Activated T-cell treated with anti-CD3 and anti-CD28 coated beads for 48 hours (primary cell): ENCODE results near the gene FGF8.

ENCODE experiments used
- DNase-seq: peaks from one replicate; pipeline ENCODE4 v3.0.0-alpha.2; 2020; ENCODE audit warnings: low read depth

Gene FGF8

DNA sequence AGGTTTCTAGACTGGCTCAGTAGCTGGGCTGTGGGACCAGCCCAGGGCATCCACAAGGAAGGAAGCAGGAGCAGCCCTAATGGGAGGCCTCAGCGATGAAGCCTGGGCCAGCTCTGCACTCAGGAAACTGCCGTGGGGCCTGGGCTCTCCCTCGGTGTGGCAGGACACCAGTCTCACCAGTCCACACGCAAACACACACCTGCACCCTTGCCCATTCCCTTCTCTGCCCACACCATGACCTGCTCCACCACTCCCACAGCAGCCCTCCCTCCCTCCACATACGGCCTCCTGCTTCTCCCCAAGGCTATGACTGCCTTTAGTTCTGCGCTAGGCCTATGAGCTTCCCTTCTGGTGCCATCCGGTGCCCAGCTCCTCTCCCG is 7.1 kb downstream of the FGF8 start:
- DNase-seq = no peak

DNA sequence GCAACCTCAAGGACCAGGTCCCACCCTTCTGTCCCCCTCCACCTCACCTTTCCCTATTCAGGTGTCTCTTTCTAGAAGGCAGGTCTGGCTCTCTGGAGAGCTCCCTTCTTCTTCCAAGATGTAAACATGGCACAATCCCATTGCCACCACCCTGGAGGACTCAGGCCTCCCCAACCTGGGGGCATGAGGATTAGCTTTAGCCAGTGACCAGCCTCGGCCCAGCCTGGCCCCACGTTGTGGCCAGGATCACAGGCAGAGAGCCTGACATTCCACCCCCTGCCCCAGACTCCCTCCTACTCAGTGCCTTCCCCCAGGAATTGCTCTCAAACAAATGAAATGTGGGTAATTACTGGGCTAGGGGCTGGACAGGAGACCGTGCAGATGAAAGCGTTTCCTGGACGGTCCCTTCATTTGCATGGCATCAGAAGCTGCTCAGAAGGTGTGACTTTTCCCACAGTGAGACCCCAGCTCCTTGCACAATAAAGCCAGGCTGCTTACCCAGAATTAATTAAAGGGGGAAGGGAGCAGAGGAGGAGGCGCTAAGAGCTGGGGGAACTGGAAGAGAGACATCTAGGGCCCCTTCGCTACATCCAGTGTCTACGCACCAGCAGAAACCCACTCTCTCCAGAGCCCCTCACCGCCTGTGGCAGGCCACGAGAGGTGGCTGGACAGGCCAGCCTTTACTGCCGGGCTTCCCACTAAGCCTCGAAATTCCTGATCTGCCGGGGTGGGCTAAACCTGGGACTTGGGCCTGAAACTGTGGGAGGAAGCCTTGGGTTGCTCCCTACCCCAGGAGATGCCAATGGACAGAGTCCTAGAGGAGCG is 7.7 kb downstream of the FGF8 start:
- DNase-seq = no peak

DNA sequence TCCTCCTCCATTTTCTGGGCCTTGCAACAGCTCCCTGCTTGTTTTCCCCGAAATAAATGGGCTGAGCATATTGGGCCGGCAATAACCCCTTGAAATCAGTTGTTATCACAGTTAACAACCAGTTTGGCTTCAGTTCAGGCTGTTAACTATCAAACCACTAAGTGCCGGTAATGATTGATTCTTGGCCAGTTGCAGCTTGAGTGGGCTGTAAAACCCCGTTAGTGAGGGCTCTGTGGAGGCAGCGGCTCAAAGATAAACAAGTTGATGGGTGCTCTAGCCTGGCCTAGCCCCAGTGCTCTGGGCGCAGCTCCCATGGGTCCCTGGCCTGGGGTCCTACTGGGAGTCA is 8.3 kb downstream of the FGF8 start:
- DNase-seq = no peak

DNA sequence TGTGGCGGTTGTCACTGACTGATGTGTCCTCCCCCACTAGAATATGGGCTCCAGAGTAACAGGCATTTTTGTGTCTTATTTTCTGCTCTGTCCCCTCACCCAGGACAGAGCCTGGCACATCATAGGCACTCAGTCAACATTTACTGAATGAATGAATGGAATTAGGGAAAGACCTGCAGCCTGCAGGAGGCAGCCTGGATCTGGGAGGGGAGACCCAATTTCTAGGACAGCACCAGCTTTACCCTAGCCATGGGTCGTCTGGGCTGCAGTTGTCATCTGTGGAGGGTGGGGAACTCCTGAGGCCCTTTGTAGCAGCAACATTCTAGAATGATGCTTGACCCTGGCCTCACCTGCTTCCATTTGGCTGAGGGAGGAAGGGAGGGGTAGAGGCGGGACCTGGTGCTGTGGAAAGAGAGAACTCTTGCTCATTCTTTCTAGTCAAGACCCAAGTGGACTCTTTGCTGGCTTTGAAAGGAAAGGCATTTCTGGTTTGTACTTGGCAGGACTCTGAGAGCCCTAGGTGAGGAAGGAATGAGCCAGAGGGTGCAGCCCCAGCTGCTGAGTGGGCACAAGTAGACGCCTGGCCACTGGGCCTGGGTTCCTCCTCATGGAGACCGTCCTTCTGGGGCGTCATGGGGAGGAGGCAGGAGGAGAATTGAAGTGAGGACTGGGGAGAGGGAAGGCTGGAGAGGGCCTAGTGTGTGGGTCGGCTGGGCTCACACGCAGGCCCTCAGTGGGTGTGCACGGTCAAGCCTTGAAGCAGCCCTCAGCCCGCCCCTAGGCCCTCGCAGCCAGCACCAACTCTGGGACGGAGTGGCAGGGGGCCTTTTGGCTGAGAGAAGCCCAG is 8.9 kb downstream of the FGF8 start:
- no peak for DNase-seq

DNA sequence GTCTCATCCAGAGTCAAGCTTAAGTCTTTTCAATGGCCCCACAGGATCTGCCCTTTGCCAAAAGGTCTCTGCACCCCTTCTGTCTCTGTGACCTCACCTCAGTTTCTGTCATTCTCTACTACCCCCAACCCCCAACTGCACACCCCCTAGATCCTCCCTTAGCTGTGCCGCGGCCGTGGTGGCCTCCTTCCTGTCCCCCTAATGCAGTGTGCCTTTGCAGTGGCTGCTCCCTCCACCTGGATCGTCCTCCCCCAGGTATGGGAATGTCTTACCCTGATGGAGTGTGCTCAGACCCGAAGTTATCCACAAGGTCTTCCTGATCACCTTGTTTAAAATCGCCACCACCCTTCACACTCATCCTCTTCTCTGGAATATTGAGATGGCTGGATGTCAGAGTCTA is 9.6 kb downstream of the FGF8 start:
- no peak for DNase-seq

DNA sequence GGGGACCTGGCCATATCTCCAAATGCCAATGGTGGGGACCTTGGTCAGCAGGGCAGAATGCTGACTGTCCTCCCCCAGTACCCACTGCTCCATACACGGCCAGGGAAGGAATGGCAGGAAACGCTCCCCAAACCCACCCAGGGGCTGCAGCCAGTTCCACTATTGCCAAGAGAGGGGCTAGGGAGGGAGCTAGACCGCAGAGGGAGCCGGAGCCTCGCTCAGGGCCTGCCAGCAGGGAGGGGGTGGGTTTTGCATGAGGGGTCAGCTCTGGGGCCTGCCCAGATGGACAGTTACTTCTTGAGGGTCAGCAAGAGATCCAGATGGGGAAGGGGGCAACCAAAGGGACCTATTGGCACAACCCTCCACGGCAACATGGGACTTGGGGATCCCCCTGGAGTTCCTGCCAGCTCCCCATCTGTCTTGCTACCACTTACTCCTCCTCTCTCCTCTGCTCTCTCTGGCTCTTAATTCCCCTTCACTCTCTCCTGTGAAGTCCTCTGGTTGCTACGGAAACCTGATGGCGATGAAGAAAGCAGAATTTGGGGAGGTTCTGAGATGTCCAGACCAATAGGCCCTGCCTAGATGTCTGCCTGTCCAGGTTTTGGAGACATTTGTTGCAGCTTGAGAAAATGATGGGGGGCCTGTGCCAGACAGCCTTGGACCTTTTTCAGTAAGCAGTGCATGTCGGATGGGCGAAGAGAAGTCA is 12.6 kb downstream of the FGF8 start:
- DNase-seq = no peak

DNA sequence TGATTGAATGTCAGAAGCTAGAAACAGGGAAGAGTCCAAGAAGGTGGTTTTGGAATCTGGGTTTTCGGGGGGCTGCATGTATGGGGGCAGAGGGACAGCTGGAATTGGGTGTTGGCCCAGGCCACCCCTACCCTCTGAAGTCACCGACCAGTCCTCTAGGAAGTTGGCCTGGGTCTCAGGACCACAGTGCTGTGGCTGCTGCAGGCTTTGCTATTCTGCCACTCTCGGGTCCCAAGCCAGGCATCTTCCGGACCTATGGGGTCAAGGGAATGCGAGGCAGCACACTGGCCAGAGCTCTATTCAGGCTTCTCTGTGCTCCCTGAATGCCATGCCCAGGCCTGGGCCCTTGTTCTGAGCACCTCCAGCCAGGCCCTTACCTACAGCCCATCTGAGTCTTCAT is 13.2 kb downstream of the FGF8 start:
- DNase-seq = no peak

DNA sequence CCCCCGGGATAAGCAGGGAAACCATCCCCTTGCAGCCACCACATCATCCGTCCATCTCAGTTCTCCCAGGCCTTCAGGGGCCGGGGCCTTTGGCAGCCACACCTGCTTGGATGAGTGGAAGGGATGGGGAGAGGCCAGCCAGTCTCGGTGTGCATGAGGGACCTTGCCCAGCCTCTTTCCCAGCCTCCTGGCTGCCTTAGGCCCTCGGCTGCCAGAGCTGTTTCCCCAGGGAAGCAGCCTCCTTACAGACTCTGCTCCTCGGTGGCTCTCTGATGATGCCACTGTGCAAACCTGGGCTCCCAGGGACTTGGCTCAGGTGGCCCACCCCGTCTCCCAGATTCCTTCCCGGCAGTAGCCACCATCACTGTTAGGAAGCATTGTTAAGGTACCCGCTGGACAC is 14.7 kb downstream of the FGF8 start:
- no peak for DNase-seq

DNA sequence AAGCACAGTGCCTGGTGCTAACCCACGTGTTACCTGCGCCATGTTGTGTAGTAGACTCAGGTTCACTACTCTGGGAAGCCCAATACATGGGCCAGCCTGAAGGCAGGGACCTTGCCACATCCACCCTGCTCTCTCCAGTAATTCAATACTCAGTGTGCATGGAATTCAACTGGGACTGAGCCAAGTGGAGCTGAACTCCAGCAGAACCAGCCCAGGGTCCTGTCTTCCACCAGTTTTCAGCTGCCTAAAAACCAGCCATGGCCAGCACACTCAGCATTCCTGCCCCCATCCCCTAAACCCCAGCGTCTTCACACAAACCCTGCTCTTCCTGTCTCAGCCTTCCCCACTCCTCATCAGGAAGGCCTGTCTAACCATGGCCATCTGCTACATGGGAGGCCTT is 15.4 kb downstream of the FGF8 start:
- DNase-seq = no peak

DNA sequence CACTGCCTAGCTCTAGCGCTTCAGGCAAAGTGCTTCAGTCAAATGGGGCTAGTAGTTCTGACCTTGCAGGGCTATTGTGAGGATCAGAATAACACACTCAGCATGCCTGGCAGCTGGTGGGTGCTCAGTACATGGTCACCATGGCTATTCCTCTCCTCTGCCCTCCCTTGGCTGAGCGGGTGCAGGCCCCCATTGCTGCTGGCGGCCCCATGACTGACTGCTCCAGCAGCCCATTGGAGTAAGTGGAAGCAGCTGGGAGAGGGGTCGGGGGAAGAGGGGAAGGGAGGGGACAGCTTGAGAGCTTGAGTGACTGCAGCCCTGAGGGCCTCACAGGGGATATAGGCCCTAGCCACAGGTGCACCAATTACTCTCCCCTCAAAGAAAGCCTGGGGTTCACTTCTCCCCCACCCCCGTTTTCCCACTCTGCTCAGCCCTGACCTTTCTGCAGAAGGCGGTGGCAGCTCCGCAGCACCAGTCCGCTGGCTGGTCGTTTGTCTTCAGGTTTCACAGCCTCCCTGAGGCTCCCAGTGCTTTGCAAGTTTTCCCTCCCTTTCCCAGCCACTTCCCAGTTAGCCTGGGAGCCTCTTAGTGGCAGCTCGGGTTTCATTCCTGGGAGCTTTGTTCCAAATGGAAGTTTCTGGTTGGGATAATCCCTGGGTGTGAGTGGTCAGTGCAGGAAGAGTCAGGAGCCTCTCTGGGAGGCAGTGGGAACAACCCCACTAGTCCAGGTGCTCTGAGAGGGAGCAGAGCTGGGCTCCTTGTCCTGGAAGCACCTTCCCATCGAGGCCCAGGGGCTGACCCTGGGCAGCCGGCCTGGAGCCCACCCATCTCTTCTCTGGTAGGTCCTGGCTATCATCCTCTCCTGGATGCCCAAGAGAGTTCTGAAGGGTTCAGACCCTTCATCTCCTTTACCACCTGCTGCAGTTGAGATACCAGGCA is 16.3 kb downstream of the FGF8 start:
- no peak for DNase-seq

DNA sequence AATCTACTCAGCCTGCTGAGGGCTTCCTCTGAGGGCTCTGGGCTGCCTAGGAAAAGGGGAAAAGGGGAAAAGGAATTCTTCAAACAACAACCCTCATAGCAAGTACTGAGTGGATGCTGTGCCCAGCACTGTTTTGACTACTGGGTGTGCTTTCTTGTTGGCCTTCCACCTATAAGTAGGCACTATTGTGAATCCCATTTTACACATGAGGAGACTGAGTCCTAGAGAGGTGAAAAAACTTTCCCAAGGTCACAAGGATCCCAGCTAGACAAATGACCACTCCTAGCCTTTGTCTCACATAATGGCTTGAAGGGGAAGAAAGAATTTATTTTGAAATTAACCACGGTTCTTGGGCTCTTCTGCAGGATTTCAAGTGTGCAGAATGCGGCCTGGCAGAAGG is 17.1 kb downstream of the FGF8 start:
- DNase-seq = no peak

DNA sequence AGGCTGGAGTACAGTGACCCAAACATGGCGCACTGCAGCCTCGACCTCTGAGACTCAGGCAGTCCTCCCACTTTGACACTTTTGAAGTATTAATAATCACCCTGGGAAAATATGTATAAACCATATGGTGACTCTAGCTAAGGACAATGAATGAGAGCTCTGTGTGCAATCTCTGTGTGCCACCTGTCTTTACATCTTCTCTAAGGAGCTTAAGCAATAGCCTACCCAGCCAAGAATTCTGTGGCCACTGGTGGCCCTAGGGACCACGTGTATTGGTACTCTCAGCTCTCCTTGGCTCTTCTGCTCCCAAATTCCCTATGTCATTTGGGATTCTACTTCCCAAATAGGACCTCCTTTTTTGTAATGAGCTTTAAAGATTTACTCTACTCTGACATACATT is 23.7 kb downstream of the FGF8 start:
- no peak for DNase-seq

DNA sequence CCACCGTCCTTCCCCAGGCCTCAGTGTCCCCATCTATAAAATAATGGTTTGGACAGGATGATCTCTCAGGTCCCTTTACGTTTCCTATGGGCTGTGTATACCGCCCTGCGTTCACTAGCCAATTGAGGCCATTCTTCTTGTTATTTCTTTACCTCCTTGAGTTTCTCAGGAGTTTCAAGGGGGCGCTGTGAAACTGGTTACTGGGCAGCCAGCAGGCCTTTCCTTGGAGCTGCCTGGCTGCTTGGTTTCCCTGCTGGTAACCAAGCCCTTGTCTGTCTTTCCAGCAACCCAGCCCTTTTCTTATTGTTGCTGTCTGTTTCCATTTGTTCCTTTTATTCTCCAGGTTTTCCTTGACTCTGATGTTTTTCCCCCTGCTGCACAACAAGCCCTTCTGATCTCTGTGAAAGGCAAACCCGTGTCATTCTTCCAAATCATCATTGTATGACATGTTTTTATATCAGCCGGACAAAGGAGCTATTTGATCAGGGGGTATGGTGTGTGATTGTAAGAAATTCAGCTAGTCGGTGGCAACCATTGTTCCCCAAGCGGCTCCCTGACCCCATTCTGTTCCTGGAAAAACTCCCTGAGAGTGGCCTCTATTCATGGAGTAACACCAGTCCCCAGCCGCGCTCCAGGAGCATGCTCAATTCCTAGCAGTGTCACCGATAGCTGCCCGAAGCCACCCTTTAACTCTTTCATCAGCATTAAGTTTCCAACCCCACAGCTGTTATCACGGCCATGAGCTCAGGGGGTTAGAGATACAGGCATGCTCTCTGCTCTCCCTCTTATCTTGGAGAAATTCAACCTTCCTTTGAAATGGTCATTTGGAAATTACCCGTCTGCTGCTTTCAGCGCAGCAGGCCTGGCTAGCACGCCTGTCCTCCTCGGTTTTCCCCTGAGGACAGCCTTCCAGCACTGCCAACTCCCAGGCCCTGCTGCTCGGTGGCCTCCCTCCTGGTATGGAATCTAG is 26.6 kb downstream of the FGF8 start:
- DNase-seq = no peak

DNA sequence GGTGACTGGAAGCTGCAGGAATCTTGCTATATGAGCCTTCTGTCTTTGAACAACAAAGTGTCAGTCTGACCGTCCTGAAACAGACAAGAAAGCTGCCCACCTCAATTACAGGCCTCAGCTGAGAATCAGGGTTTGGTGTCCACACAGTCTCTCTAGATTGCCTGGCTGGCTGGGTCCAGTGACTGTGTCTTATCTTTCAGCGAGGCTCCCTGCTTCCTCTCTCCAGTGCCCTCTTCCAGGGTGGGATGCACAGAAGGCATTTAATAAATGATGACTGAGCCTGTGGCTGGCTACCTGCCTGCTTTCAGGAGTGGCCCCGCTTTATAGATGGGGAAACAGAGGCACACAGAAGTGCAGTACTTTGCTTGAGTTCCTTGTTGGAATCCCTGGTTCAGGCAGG is 27.4 kb downstream of the FGF8 start:
- no peak for DNase-seq

DNA sequence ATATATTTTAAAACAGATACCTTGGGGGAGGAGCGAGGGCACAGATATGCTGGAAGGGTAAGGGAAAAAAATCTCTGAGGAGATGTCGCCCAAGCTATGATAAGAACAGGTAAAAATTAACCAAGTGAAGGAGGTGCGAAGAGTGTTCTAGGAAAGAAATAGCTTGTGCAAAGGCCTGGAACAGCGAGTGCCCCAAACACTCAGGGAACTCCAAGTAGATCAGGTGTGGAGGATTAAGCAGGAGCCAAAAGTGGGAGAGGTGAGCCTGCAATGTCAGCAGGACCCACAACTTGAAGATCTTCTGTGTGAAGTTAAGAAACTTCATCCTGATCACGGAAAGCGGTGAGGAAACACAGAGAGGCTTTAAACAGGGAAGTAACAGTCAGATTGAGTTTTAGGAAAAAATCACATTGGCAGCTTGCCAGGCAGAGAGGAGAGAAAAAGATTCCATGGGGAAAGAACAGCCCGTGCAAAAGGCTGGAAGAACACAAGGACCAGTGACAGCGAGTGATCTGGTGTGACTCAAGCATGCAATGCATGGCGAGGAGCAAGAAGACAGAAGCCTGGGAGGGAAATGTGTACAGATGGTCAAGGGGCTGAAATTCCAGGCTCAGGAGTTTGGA is 30.7 kb downstream of the FGF8 start:
- no peak for DNase-seq

DNA sequence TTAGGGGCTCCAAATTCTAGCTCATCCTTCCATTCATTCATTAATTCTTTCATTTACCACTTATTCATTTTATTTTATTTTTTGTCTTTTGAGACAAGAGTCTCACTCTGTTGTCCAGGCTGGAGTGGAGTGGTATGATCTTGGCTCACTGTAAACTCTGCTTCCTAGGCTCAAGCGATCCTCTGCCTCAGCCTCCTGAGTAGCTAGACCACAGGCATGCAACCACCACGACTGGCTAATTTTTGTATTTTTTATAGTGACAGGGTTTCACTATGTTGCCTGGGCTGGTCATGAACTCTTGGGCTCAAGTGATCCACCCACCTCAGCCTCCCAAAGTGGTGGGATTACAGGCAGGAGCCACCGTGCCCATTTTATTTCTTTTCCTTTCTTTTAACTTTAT is 31.6 kb downstream of the FGF8 start:
- DNase-seq = no peak

DNA sequence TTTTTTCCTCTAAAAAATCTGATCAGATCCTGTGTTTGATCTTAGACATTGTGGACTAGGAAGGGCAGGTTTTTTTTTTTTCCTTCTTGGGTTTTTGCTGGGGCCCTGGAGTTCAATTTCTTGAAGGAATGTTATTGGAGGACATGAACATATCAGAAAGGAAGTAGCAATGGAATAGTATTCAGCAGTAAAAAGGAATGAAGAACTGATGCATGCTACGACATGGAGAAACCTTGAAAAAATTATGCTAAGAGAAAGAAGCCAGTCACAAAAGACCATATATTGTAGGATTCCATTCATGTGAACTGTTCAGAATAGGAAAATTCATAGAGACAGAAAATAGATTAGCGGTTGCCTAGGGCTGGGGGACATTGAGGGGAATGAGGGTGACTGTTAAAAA is 34.0 kb downstream of the FGF8 start:
- no peak for DNase-seq

DNA sequence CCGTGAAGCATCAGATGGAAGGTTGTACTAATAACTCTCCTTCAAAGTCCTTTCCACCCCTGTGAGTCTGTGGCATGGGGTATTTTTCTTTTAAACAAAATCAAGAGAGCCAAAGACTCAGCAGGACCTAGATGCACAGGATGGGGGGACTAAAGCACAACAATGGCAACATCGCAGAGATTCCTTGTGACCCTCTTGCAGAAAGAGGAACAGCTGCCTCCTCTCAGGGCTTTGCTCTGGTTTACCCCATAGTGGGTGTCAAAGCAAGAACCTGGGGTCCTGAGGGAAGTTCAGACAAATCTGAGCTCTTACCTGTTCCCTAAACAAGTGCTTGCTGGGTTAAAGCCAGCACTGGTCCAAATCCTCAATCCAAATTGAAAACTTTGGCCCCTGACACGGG is 39.2 kb downstream of the FGF8 start:
- DNase-seq = no peak

DNA sequence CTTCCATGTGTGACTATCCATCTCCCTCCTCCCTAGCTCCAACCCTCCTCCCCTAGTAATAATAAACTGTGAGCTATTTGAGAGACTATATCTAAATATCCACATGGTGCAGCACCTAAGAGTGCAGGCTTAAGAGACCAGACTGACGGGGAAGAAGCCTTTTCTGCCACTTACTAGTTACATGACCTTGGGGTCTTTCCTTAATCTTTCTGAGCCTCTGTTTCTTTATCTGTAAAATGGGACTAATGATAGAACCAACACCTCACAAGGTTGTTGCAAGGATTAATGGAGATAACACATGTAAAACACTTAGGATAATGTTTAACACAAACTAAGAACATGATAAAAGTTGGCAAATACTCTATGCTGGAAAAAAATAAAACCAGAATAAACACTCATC is 43.8 kb downstream of the FGF8 start:
- DNase-seq = no peak

DNA sequence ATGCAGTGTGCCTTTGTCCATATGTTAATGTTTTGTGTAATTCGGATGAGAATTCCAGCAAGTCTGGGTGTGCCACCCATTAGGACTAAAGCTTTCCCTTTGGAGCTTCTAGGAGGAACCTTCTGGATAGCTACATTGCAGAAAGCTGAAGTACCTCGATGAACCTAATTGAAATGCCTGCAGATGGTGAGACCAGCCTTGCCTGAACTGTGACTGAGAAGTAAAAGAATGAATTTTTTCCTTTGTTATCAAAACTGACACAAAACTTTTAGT is 49.9 kb downstream of the FGF8 start:
- no peak for DNase-seq
